ENCODE measurements around the gene LACC1. TPM values are rescaled to one million over a fixed set of nuclear protein-coding genes. Genes with fewer than 3 reads are reported as not detected.

The LACC1 gene
- total and polyA plus RNA-seq, 10 of the 15 experiments (the other 5 are each of a cell fraction or from before 2014, with no cell fraction given): 0.03 to 3.7 (median 3.0) TPM

GRCh38 chr13:43861863-43862262 is 17.8 kb upstream of the LACC1 start:
- CTCF ChIA-PET: no interaction called here
- no peak for FAIRE-seq
- WGBS (ENCODE audit: insufficient coverage, insufficient replicate concordance, low lambda C conversion rate, missing lambda C conversion rate): 88% methylated on average over 1 of the region's 1 CpG
- no peak for TF ChIP-seq ASH2L (IDR thresholded peaks at IDR 0.05; ENCODE audit: borderline replicate concordance, low read depth)
- TF ChIP-seq RELB (IDR thresholded peaks at IDR 0.05; ENCODE audit: low read depth): no peak
- TF ChIP-seq MEF2A (IDR thresholded peaks at IDR 0.05; ENCODE audit: insufficient read depth, low read depth, low read length): no peak
- no peak for TF ChIP-seq MYB (IDR thresholded peaks at IDR 0.05; ENCODE audit: borderline replicate concordance, low read depth, low read length)
- TF ChIP-seq CHD1 (IDR thresholded peaks at IDR 0.05; ENCODE audit: low read depth, low read length): no peak
- no peak for TF ChIP-seq PML (IDR thresholded peaks at IDR 0.05; ENCODE audit: low read length)
- TF ChIP-seq NR2F1 (conservative IDR thresholded peaks at IDR 0.05): no peak
- TF ChIP-seq ZNF384 (IDR thresholded peaks at IDR 0.05; ENCODE audit: borderline replicate concordance, low read depth, low read length): no peak
- no peak for TF ChIP-seq CBX3 (IDR thresholded peaks at IDR 0.05; ENCODE audit: borderline replicate concordance, low read depth)
- TF ChIP-seq KDM1A (IDR thresholded peaks at IDR 0.05; ENCODE audit: borderline replicate concordance): no peak
- TF ChIP-seq HDAC6 (IDR thresholded peaks at IDR 0.05; ENCODE audit: unreplicated experiment): no peak
- TF ChIP-seq ETV6 (conservative IDR thresholded peaks at IDR 0.05 in 1 of 2, IDR thresholded peaks at IDR 0.05 in 1 of 2; ENCODE audit: borderline replicate concordance in 1 of 2, low read depth in 1 of 2): no peak
- TF ChIP-seq LARP7 (IDR thresholded peaks at IDR 0.05): no peak
- TF ChIP-seq MXI1 (IDR thresholded peaks at IDR 0.05; ENCODE audit: low read depth, low read length): no peak
- TF ChIP-seq E2F8 (IDR thresholded peaks at IDR 0.05; ENCODE audit: low read depth, partially characterized antibody): no peak
- TF ChIP-seq ZBTB40 (IDR thresholded peaks at IDR 0.05; ENCODE audit: borderline replicate concordance): no peak

More at GRCh38 chr13:43861863-43862262, 17.8 kb upstream of the LACC1 start:
- no peak overlapping the region for H3K4me2 ChIP-seq (ENCODE audit: control insufficient read depth, insufficient read depth)
- H3K36me3 ChIP-seq (ENCODE audit: control insufficient read depth in 2 of 2, insufficient read depth in 2 of 2, low read length in 1 of 2): no peaks in the 10 kb centered on the region
- ChIA-PET SMC1A (ENCODE audit: uncharacterized antibody, unreplicated experiment) (no interaction called here), RAD21 (ENCODE audit: unreplicated experiment) (no interaction called here), POLR2A (no interaction called here)
- H3K9ac ChIP-seq (ENCODE audit: control insufficient read depth, insufficient read depth, low read length): no peak overlapping the region
- ATAC-seq (no peak), DNase-seq (ENCODE audit: low read depth, low spot score) (no peak)
- no peaks in the 10 kb centered on the region for H4K20me1 ChIP-seq (ENCODE audit: control insufficient read depth, insufficient read depth)
- no peak overlapping the region for H2AFZ ChIP-seq (ENCODE audit: control insufficient read depth, low read depth, low read length)
- in situ Hi-C loops (cut with MboI): no loop called here
- H3K4me1 ChIP-seq (ENCODE audit: control insufficient read depth, insufficient read depth, low read length): no peaks in the 10 kb centered on the region
- no peaks in the 10 kb centered on the region for H3K79me2 ChIP-seq (ENCODE audit: control insufficient read depth, insufficient read depth, low read length)
- intact Hi-C loops (cut with micrococcal nuclease; ENCODE audit: unreplicated experiment): no loop called here
- no peaks in the 10 kb centered on the region for H3K27me3 ChIP-seq (replicated peaks in 1 of 2; ENCODE audit: control insufficient read depth in 2 of 2, insufficient read depth in 2 of 2, low read length in 1 of 2)
- no peaks in the 10 kb centered on the region for H3K9me3 ChIP-seq (replicated peaks; ENCODE audit: control insufficient read depth, insufficient read depth, low read length)
- no peak overlapping the region for H3K27ac ChIP-seq (ENCODE audit: control insufficient read depth, insufficient read depth)
- H3K4me3 ChIP-seq: no peak overlapping the region
- BruUV-seq (replicated peaks): no TSS peak

All from GM12878 (cell line).